HCT116 (cell line): ENCODE measurements around the gene ABHD2. TPM values are rescaled to one million over a fixed set of nuclear protein-coding genes. Genes with fewer than 3 reads are reported as not detected.

Source experiments
- ATAC-seq: fragments of 200-7000 bp; cut with Tn5 transposase; 2 replicates; pipeline ENCODE4 v1.9.1; 2020; ENCODE audit warnings: mild to moderate bottlenecking, moderate library complexity
- BruUV-seq: library from RNA; stranded (reverse); fragments of 400-500 nt; replicated peaks from 2 replicates; lab custom pipeline; 2021; lab: Mats Ljungman, UMichigan
- CTCF ChIA-PET: fragments of 300-600 bp; sonication (Branson Sonifier 250); formaldehyde crosslinking; loops from one replicate; lab custom pipeline; 2021; ENCODE audit warnings: antibody characterized with exemption; lab: Charles Lee
- POLR2A ChIA-PET: fragments of 300-600, 350-600 bp; sonication (Branson Sonifier 250); formaldehyde crosslinking; loops from one replicate; lab custom pipeline; 2021; ENCODE audit warnings: antibody characterized with exemption; lab: Charles Lee
- RAD21 ChIA-PET, 2 experiments: fragments of 300-600 bp; sonication (Branson Sonifier 250); formaldehyde crosslinking; loops; one replicate each; lab custom pipeline; 2023; ENCODE audit warnings: low total read pairs in 2 of 2; ENCODE audit not compliant: uncharacterized antibody in 2 of 2, unreplicated experiment in 2 of 2, low non-redundant PET in 1 of 2; lab: Charles Lee
- DNase-seq: peaks from one replicate; pipeline ENCODE4 v3.0.0-alpha.2; 2010; ENCODE audit warnings: low read depth, low spot score
- H2AFZ ChIP-seq: fragments of 200-600 bp; shearing (Covaris generic), sonication (generic); 2 replicates; pipeline ENCODE4 v1.6.1; 2017; ENCODE audit warnings: low read depth, mixed run types, mixed read lengths, antibody characterized with exemption, low read length; ENCODE audit not compliant: poor library complexity, severe bottlenecking
- H3K27ac ChIP-seq: 2 replicates; pipeline ENCODE4 v1.5.1; 2012; ENCODE audit warnings: low read depth, low read length
- H3K27me3 ChIP-seq: fragments of 200-600 bp; sonication (generic); 2 replicates; pipeline ENCODE4 v1.6.1; 2016; ENCODE audit warnings: mixed run types, low read length, mixed read lengths; ENCODE audit not compliant: insufficient read depth
- H3K36me3 ChIP-seq, 2 experiments: fragments of 200-500 bp in 1 of 2; fragments of 200-600 bp in 1 of 2; sonication (Bioruptor generic) in 1 of 2; sonication (generic) in 1 of 2; 2 replicates each; pipeline versions ENCODE4 v1.5.1 to v1.6.1; 2014 to 2016; ENCODE audit warnings: low read length in 2 of 2, inconsistent platforms in 1 of 2, mixed read lengths in 1 of 2, mixed run types in 1 of 2; ENCODE audit not compliant: insufficient read depth in 2 of 2, control insufficient read depth in 1 of 2
- H3K4me1 ChIP-seq, 2 experiments: fragments of 200-600 bp in 1 of 2; sonication (generic) in 1 of 2; 2 replicates each; pipeline versions ENCODE4 v1.5.1 to v1.6.1; 2012 to 2017; ENCODE audit warnings: low read length in 2 of 2, inconsistent platforms in 1 of 2, mild to moderate bottlenecking in 1 of 2, mixed read lengths in 1 of 2, mixed run types in 1 of 2, moderate library complexity in 1 of 2; ENCODE audit not compliant: insufficient read depth in 2 of 2, control insufficient read depth in 1 of 2
- H3K4me2 ChIP-seq: fragments of 200-600 bp; sonication (generic); 2 replicates; pipeline ENCODE4 v1.6.1; 2017; ENCODE audit warnings: mixed run types, low read length, mixed read lengths
- H3K4me3 ChIP-seq, 2 experiments: fragments of 200-600 bp in 1 of 2; sonication (generic) in 1 of 2; replicated peaks in 1 of 2; 2 replicates each; pipeline ENCODE4 v1.5.1; 2011 to 2016; ENCODE audit warnings: low read length in 2 of 2, control low read depth in 1 of 2, low read depth in 1 of 2, mild to moderate bottlenecking in 1 of 2, mixed read lengths in 1 of 2, mixed run types in 1 of 2
- H3K79me2 ChIP-seq: fragments of 200-600 bp; sonication (generic); 2 replicates; pipeline ENCODE4 v1.6.1; 2017; ENCODE audit warnings: mild to moderate bottlenecking, mixed run types, low read length, moderate library complexity, mixed read lengths; ENCODE audit not compliant: insufficient read depth
- H3K9ac ChIP-seq: fragments of 200-600 bp; sonication (generic); 2 replicates; pipeline ENCODE4 v1.6.1; 2016; ENCODE audit warnings: low read length, mixed read lengths
- H3K9me2 ChIP-seq: fragments of 200-600 bp; sonication (generic), shearing (Covaris generic); 2 replicates; pipeline ENCODE4 v1.6.1; 2017; ENCODE audit warnings: mixed run types, mild to moderate bottlenecking, moderate library complexity; ENCODE audit not compliant: insufficient read depth
- H3K9me3 ChIP-seq, 2 experiments: fragments of 200-500 bp in 1 of 2; fragments of 200-600 bp in 1 of 2; sonication (Bioruptor generic) in 1 of 2; sonication (generic) in 1 of 2; 2 replicates each; pipeline ENCODE4 v1.6.1; 2014 to 2017; ENCODE audit warnings: low read length in 2 of 2, mixed read lengths in 2 of 2, inconsistent platforms in 1 of 2, low read depth in 1 of 2, mild to moderate bottlenecking in 1 of 2, mixed run types in 1 of 2, moderate library complexity in 1 of 2; ENCODE audit not compliant: control insufficient read depth in 1 of 2, insufficient read depth in 1 of 2
- H4K20me1 ChIP-seq: fragments of 200-600 bp; sonication (generic), shearing (Covaris generic); 2 replicates; pipeline ENCODE4 v1.6.1; 2017; ENCODE audit warnings: mixed run types, mild to moderate bottlenecking, moderate library complexity; ENCODE audit not compliant: insufficient read depth
- FOSL1 ChIP-seq: IDR thresholded peaks from 2 replicates; pipeline ENCODE4 v1.6.1; 2012; ENCODE audit warnings: low read depth
- SIN3A ChIP-seq: IDR thresholded peaks from 2 replicates; pipeline ENCODE4 v1.6.1; 2012; ENCODE audit warnings: low read depth
- SRF ChIP-seq: IDR thresholded peaks from 2 replicates; pipeline ENCODE4 v1.6.1; 2012; ENCODE audit warnings: low read depth
- TCF7L2 ChIP-seq: IDR thresholded peaks from 2 replicates; pipeline ENCODE4 v1.7.0; 2011; ENCODE audit warnings: borderline replicate concordance, inconsistent platforms; ENCODE audit not compliant: insufficient read depth, insufficient read length; ENCODE audit errors: extremely low read depth
- YY1 ChIP-seq: IDR thresholded peaks from 2 replicates; pipeline ENCODE4 v1.6.1; 2011; ENCODE audit warnings: low read length, low read depth, moderate library complexity, mild to moderate bottlenecking; ENCODE audit not compliant: insufficient replicate concordance; ENCODE audit errors: extremely low read depth
- ZNF274 ChIP-seq: fragments of 200-500 bp; sonication (Bioruptor generic); IDR thresholded peaks from 2 replicates; pipeline ENCODE4 v1.6.1; 2014; ENCODE audit warnings: mild to moderate bottlenecking, low read depth, low read length, inconsistent platforms
- intact Hi-C: fragments of 100-400 bp; cut with micrococcal nuclease; formaldehyde crosslinking; loops from 2 replicates; pipeline ENCODE4 v1.10.0; 2022
- total RNA-seq: library from RNA; stranded (reverse); gene quantifications from one replicate; pipeline ENCODE4 v1.2.1, GENCODE V29; 2021; ENCODE audit not compliant: unreplicated experiment
- TF ChIP-seq, protein P1 (sequence below): IDR thresholded peaks from 2 replicates; pipeline ENCODE4 v1.6.1; 2012
- TF ChIP-seq, protein P2 (sequence below): IDR thresholded peaks from 2 replicates; pipeline ENCODE4 v1.6.1; 2011; ENCODE audit warnings: mild to moderate bottlenecking, low read length, moderate library complexity; ENCODE audit not compliant: insufficient replicate concordance; ENCODE audit errors: extremely low read depth

Gene ABHD2
- total RNA-seq, 1 experiment from 2014 or later = 40.8 TPM

GRCh38 chr15:89196994-89197393, 108.7 kb downstream of the ABHD2 start:
- H3K27me3 ChIP-seq = no peaks in the 10 kb centered on the region
- peak; percentile 52 for ATAC-seq
- H3K4me1 ChIP-seq = peaks cover 17% of the 10 kb centered on the region in 2 experiments
- H3K79me2 ChIP-seq = no peaks in the 10 kb centered on the region
- no peaks in the 10 kb centered on the region for H3K36me3 ChIP-seq
- ChIA-PET CTCF (interaction anchor here (2.2 to 5.0 kb wide), 2 partner anchors 10 to 19 kb away, joined by 5 to 30 read pairs; no protein-coding TSS in a partner anchor), POLR2A (no interaction called here)
- no peak overlapping the region for H2AFZ ChIP-seq
- no peak overlapping the region for H3K9ac ChIP-seq
- no peaks in the 10 kb centered on the region for H4K20me1 ChIP-seq
- TF ChIP-seq TCF7L2 (peak; percentile 78), SRF (no peak)
- TF ChIP-seq, all 23 proteins: peak for 1
- intact Hi-C loops = no loop called here
- no peak for DNase-seq
- H3K27ac ChIP-seq = no peak overlapping the region
- H3K4me2 ChIP-seq = peak overlapping the region; percentile 59
- H3K9me3 ChIP-seq = no peaks in the 10 kb centered on the region
- H3K4me3 ChIP-seq = 0 out of 4 replicates have a peak overlapping the region, but pooled peaks of 1 of the 2 experiments have one; percentile 10
- H3K9me2 ChIP-seq = no peaks in the 10 kb centered on the region
- BruUV-seq = no TSS peak
- RAD21 ChIA-PET = interaction anchor here (0.9 to 1.2 kb wide), 2 partner anchors 10 kb away, joined by 3 to 4 read pairs; no protein-coding TSS in a partner anchor

DNA sequence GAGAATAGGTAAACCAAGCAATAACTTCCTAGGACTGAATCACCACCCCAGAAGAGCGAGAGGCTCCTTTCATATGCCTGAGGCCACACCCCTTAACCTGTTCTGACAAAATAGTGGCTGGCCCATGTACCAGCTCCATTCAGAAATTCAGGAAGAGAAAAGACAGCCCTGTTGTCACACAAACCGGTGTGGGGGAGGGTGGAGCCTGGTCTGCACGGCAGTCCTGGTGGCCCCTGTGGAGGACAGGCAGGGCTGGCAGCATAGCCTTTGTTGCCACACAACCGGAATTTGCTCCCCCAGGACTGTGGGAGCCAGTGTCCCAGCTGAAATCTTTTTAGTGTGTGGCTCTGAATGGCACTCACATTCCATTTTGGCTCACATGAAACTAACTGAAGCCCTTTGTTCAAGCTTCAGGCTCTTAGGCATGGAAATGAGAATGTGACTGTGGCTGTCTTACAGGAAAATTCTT, 109.3 kb downstream of the ABHD2 start:
- Histone ChIP-seq H3K79me2 (no peaks in the 10 kb centered on the region), H3K27me3 (no peaks in the 10 kb centered on the region), H3K36me3 (no peaks in the 10 kb centered on the region), H3K27ac (no peak overlapping the region), H3K4me2 (peak overlapping the region; percentile 59), H3K9ac (no peak overlapping the region), H2AFZ (no peak overlapping the region), H4K20me1 (no peaks in the 10 kb centered on the region), H3K4me1 (peaks cover 17% of the 10 kb centered on the region in 2 experiments), H3K9me3 (no peaks in the 10 kb centered on the region), H3K4me3 (peak overlapping the region in 1 of 2 experiments; percentile 10; a peak in 1 of 4 replicates)
- peak; percentile 21 for DNase-seq
- ChIA-PET POLR2A (no interaction called here), RAD21 (interaction anchor here (0.9 to 1.2 kb wide), 2 partner anchors 9 kb away, joined by 3 to 4 read pairs; no protein-coding TSS in a partner anchor)
- ATAC-seq = peak; percentile 94
- intact Hi-C loops = no loop called here
- no TSS peak for BruUV-seq
- no peak for TF ChIP-seq ZNF274
- TF ChIP-seq FOSL1 = no peak
- TF ChIP-seq, protein P1, sequence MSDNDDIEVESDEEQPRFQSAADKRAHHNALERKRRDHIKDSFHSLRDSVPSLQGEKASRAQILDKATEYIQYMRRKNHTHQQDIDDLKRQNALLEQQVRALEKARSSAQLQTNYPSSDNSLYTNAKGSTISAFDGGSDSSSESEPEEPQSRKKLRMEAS = no peak
- TF ChIP-seq SIN3A = no peak
- no peak for TF ChIP-seq TCF7L2
- no peak for TF ChIP-seq YY1
- TF ChIP-seq, protein P2, sequence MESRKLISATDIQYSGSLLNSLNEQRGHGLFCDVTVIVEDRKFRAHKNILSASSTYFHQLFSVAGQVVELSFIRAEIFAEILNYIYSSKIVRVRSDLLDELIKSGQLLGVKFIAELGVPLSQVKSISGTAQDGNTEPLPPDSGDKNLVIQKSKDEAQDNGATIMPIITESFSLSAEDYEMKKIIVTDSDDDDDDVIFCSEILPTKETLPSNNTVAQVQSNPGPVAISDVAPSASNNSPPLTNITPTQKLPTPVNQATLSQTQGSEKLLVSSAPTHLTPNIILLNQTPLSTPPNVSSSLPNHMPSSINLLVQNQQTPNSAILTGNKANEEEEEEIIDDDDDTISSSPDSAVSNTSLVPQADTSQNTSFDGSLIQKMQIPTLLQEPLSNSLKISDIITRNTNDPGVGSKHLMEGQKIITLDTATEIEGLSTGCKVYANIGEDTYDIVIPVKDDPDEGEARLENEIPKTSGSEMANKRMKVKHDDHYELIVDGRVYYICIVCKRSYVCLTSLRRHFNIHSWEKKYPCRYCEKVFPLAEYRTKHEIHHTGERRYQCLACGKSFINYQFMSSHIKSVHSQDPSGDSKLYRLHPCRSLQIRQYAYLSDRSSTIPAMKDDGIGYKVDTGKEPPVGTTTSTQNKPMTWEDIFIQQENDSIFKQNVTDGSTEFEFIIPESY = no peak
- TF ChIP-seq, all 23 proteins: peak for 0
- no peaks in the 10 kb centered on the region for H3K9me2 ChIP-seq
- CTCF ChIA-PET = interaction anchor here (0.9 to 5.0 kb wide), 3 partner anchors 9 to 140 kb away, joined by 3 to 30 read pairs (median 5); no protein-coding TSS in a partner anchor
